HT-29 (cell line): ENCODE measurements around the gene GALK1. TPM values are rescaled to one million over a fixed set of nuclear protein-coding genes. Genes with fewer than 3 reads are reported as not detected.
"Not testable (repeated sequence)": the region's sequence is repeated elsewhere in the genome, so short reads cannot be mapped to it uniquely, and the experiment has no call there.

Experiments used
- DNase-seq: peaks from one replicate; pipeline ENCODE4 v3.0.0-alpha.2; 2015; ENCODE audit warnings: low spot score
- total RNA-seq: library from RNA; depleted of rRNA; stranded (reverse); fragments of >200 nt; shearing (Covaris generic); gene quantifications from 2 replicates; pipeline ENCODE4 v1.2.3, GENCODE V29; 2014; rRNA removed

Gene GALK1
- 40.8 and 41.8 TPM in 2 replicates for total RNA-seq

- peak; percentile 77 for DNase-seq
Measured at GRCh38 chr17:75764711-75765421, at the start of gene GALK1. TSS of gene GALK1 (minus strand) at chr17:75765192. CDS start at chr17:75765136, 56 bp downstream.

GRCh38 chr17:75814021-75814395 lies 49.0 kb upstream of the GALK1 start:
- no peak for DNase-seq

DNA sequence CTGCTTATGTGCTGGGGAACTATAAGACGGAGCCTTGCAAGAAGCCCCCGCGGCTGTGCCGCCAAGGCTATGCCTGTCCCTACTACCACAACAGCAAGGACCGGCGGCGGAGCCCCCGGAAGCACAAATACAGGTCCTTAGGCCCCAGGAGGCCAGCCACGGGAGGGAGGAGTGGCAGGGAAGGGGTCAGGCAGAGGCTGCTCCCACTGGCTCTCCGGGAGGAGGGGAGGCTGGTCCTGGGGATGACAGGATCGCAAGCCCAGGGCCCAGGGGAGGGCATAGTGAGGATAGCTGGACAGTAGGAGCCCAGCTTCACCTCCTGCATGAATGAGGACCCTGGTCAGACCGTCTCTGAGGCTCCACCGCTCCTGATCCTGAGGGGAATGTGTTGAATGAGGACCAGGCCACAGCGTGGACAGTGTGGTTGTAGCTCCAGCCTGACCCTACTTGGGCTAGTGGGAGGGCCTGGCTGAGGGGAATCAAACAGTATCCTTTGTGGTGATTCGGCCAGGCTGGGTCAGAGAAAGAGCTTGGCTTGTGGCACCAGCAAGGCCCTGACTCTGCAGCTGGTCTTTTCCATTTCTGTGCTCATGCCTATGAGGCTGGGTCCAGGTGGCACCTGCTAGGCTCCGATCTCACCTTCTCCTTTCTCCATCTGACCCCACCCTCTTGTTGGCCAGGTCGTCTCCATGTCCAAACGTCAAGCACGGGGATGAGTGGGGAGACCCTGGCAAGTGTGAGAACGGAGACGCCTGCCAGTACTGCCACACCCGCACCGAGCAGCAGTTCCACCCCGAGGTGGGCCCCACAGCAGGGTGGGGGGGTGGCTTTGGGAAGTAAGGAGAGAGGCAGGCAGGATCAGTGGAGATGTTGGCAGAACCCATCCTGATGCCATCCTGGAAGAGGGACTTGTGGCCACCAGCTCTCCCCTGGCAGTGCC lies 48.4 kb upstream of the GALK1 start:
- DNase-seq: no peak

- DNase-seq: no peak
Measured at GRCh38 chr17:75812096-75813013, 47.4 kb upstream of the GALK1 start.

- no peak for DNase-seq
Measured at GRCh38 chr17:75811174-75811573, 46.2 kb upstream of the GALK1 start.

- not testable (repeated sequence) for DNase-seq
Measured at GRCh38 chr17:75810756-75811155, 45.8 kb upstream of the GALK1 start.

DNA sequence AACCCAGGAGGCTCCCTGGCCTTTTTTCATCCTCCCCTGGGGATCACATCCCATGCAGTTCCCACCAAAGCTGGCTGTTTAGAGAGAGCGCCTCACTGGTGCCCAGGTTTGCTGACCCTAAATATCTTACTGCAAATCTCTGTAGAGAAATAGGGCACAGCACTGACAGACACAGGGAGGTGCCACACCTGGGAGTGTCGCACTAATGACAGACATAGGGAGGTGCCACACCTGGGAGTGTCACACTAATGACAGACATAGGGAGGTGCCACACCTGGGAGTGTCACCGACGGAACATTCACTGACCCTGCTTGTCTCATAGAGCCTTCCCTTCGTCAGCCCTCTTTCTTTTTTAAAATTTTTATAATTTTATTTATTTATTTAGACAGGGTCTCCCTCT lies 45.2 kb upstream of the GALK1 start:
- no peak for DNase-seq

GRCh38 chr17:75809631-75810111 lies 44.7 kb upstream of the GALK1 start:
- DNase-seq: no peak

DNA sequence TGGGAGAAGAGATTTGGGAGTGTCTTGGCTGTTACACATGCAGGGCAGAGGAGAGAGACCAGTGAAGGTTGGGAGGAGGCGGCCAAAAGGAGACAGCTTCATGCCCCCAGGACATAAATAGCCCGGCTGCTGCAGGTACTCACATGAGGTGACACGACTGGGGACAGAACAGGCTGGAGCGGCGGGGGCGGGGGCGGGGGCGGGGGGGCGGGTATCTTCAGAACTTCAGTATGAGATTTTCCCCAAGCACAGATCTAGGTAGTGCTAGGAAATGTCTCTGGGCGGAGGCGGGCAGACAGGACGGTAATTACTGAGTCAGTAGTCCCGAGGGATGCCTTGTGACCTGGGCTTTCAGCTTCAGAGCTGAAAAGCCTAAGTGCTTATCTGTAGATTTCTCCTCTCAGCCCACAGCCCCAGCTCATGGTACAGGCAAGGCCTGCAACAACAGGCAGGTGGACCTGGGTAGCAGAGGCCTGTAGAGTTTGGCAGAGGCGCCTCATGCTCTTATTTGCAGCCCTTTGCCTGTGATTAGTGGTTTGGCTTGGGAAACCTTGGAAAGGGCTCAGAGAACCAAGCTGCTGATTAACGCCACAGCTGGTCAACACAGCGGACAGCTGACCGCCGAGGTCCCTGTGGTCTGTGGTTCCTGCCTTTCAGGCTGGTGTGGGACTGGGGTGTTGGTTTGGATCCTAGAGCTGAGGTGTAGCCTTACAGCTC lies 44.1 kb upstream of the GALK1 start:
- no peak for DNase-seq

- DNase-seq: no peak
Measured at GRCh38 chr17:75808549-75808904, 43.5 kb upstream of the GALK1 start.

GRCh38 chr17:75807861-75808260 lies 42.9 kb upstream of the GALK1 start:
- no peak for DNase-seq

DNA sequence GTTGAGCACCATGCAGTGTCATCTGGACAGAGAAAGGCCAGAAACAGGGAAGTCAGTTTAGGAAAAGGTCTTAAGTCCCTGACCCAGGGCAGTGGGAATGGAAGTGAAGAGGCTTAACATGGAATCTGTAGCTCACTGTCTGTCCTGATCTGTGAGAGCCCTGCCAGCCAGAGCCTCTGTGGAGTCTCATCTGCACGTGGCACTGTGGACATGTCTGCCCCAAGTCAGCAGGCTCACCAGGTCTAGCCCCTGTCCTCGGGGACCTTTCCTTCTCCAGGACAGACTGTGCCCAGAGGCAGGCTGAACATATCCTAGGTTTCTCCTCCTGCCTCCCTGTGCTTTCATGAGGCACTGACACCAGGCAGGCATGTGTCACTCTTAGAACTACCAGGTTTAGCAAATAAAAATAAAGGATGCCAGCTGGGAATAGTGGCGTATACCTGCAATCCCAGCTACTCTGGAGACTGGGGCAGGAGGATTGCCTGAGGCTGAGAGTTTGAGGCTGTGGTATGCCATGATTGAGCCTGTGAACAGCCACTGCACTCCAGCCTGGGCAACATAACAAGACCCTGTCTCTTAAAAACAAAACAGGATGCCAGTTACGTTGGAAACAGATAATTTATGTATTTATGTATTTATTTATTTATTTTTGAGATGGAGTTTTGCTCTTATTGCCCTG lies 42.0 kb upstream of the GALK1 start:
- DNase-seq: no peak

DNA sequence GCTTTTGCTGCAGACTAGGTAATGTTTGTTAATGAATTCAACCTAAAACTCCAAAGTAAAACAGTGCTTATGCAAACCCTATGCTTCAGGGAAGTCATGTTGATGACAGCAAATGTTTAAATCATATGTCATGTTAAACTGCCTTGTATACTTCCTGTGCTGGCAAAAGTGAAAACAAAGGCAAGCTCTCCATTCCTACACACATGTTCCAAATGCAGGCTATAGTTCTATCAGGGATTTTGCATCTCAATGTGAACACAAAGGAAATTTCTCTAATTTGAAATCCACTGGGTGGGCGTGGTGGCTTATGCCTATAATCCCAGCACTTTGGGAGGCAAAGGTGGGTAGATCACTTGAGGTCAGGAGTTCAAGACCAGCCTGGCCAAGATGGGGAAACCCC lies 38.9 kb upstream of the GALK1 start:
- no peak for DNase-seq

DNA sequence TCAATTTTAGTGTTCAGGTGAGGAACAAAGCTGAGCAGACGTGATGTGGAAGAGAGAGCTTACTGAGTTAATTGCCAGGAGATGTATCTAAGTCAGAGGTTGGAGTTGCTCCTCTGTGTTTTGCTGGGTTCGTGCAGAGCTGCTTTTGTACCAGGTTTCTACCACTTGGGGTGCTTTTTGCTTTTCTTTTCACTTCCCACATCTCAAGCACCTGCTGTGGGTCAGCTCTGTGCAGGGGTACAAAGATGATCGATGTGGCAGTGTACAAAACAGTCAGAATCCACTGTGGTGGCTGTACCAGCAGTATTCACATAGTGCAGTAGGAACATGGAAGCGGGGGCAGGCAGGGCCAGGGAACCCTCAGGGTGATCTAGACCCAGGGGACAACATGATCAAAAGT lies 34.4 kb upstream of the GALK1 start:
- no peak for DNase-seq

DNA sequence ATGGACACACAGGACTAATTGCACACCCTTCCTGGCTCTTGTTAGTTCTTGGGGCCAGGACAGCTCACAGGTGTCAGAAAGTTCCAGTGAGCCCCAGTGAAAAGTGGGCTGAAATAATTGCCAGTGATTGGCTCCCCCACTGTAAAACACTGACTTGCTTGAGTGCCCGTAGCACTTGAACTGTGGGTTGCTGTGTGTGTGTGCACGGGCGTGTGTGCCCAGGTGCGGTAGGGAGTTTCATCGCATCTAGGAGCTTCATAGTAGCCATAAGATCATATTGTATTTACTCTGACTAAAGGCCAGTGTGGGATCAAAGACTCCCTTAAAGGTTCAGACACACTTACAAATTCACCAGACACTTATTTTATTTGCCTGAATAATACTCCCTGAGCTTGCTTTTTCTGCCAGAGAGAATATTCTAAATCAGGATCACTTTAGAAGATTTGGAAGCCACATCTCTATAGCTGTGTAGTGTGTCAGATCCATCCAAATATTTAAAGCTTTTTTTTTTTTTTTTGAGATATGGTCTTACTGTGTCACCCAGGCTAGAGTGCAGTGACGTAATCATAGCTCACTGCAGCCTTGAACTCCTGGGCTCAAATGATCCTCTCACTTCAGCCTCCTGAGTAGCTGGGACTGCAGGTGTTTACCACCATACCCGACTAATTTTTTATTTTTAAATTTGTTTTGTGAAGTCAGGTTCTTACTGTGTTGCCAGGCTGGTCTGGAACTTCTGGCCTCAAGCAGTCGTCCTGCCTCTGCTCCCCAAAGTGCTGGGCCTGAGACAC lies 31.0 kb upstream of the GALK1 start:
- DNase-seq: no peak

GRCh38 chr17:75793460-75793859 lies 28.5 kb upstream of the GALK1 start:
- no peak for DNase-seq

GRCh38 chr17:75791254-75791653 lies 26.3 kb upstream of the GALK1 start:
- no peak for DNase-seq

GRCh38 chr17:75785016-75785890 lies 20.3 kb upstream of the GALK1 start:
- DNase-seq: peak; percentile 89
